GM19099 (cell line): ENCODE measurements around the gene NATD1.

Experiments used
- POLR2A ChIP-seq: IDR thresholded peaks from 3 replicates; pipeline ENCODE4 v1.6.1; 2011; ENCODE audit warnings: low read depth; ENCODE audit not compliant: insufficient read length; ENCODE audit errors: extremely low read depth

NATD1 gene

DNA sequence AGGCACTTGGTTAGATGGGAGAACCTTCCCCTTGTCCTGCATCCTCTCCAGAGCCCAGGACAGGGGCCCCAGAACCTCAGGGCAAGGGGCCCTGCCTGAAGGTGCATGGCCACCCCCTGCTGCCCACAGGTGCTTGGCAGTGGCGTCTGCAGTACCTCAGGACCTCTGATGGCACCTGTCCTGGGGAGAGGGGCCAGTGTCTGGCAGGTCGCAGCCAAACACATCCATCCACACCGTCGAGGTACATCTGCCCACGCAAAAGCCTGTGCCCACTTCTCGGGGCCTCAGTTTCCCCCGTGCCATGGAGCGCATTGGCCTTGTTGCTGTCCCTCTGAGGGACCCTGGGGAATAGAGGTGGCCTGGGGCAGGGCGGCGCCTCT is 40.6 kb upstream of the NATD1 start:
- no peak for TF ChIP-seq POLR2A

DNA sequence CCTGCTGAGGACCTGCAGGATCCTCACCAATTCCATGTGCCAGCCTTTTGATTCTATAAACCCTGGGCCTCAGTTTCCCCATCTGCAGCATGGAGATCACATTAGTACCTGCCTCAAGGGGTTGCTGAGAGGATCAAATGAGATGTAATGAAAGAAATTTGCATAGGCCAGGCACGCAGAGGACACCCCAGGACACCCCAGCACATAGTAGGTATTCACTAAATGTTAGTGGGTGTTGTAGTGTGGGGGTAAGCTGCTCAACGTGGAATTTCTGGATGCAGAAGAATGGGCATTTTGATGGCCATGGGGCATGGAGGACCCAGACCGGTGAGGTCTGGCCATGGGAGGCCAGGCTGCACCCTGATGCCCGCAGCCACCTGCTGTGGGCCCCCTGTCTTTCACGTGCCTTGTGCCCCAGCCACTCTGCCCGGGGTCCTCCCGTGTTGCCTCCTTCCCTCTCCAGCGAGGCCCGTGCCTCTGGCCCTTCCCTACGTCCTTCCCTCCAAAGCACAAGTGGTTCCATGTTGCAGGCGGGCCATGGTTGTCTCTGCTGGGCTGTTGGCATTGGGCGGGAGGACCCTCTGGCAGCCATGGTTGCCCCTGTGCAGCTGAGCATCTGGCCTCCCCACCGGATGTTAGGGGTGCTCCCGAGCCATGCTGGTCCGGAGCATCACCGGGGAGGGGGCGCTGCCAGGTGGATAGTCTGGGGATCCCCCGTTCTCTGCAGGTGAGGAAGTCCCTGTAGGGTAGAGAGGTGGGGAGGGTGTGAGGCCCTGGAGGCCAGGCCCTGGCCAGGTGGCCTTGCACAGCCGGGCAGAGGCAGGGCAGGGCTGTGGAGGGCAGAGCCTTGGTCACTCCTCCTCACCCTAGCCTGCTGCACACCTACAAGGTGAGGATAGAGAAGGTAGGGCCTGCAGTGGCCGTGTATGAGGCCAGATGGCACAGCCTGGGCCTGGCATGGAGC is 39.9 kb upstream of the NATD1 start:
- no peak for TF ChIP-seq POLR2A

DNA sequence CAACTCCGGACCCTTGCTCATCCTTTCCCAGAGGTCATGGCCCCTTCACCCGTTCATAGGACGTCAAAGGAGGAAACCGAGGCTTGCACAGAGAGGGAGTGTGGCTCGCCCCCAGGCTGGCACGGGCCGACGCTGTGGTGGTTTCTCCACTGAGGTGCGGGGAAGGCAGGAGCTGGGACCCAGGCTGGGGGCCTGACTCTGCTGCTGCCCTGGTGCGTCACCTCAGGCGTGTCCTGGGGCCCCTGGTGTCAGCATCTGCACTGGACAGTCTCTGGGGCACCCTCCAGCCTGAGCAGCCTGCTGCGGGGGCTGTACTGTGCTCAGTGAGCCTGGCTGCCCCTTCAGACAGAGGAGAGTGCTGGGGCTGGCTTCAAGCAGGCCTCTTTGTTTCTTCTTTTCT is 38.7 kb upstream of the NATD1 start:
- no peak for TF ChIP-seq POLR2A

DNA sequence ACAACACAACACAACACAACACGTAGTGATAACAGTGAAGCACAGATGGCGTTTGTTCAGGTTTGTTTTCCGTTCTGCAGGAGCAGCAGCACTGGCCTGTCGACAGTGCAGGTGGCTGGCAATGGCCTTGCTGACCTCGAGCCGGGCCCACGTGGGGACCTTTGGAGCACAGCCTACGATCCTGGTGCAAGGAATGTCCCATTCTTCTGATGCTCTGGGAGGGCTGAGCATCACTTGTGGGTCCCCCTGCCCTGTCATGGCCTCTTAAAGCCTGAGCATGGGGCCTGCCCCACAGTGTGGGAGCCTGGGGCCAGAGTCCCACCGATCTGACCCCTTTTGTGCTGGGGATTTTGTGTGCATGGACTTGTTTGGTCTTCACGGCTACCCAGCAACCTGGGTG is 38.1 kb upstream of the NATD1 start:
- TF ChIP-seq POLR2A = no peak

DNA sequence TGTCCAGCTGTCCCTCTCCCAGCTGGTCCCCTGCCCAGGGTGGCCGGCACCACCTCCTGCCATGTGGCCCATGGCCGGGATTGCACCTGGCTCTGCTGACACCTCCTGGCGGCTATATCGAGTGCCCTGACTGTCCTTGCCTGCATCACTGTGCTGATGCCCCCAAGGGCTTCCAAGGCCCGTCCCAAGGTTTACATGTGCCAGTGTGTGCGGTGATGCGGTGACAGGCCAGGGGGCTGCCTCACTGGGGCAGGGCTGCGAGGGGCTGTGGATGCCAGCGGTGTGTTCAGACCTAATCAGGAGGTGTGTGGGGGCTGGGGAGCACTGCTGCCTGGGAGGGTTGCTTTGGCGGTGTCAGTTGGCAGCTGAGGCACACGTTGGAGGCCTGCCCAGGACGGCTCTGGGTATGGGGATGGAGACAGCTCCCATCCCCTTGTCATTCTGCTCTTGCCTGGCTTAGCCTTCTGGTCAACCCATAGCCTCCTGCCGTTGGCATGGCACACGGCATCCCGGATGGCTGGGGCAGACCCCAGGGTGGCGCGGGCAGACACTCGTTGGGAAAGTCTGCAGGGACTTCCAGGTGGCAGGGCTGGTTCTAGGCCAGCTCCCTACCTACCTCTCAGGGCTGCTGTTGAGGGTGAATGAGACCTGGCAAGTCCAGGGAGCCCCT is 36.8 kb upstream of the NATD1 start:
- no peak for TF ChIP-seq POLR2A

DNA sequence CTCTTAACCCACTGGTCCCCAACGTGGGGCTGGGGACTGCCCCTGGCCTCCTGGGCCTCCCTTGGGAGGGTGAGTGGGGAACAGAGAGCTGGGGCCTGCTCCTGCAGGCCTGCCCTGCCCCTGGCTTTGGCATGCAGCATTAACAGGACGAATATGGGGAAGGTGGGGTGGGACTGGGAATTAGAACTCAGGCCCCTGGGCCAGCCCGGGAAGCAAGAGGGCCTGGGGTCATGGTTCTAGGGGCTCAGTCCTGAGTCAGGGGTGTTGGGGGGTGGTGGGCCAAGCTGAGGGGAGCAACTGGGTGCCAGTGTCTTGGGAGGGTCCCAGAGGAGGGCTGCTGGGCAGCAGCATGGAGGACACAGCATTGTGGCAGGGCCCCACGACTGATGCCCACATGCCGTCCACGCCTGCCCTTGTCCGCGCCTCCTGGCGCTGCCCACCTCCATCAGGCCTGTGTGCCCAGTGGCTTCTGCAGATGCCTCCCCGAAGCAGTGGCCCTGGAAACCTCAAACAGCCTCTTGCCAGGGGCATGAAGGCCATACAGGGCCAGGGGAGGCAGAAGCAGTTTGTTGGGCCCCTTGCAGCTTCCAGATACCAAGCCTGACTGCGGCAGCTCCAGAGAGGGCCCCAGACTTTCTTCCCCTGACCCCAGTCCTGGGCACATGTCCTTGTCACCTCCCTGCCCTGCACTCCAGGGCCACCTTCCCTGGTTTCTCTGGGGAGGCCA is 36.1 kb upstream of the NATD1 start:
- no peak for TF ChIP-seq POLR2A

DNA sequence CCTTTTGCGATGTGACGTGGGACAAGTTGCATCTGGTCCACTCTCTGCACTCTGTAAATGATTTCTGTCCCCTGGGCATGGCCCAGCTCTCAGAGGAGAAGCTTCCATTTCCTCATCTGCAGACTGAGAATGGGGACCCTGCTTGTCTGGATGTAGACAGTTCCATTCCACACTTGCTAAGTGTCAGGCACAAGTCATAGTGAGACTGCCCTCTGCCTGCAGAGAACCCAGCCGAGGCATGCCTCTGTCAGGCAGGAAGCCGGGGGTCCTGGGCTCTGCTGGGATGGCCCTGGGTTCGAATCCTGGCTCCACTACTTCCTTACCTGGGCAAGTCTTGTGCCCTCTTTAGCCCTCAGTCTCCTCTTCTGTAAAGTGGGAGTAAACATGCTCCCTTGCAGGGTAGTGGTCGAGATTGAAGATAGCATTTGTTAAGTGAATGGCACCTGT is 35.4 kb upstream of the NATD1 start:
- no peak for TF ChIP-seq POLR2A

DNA sequence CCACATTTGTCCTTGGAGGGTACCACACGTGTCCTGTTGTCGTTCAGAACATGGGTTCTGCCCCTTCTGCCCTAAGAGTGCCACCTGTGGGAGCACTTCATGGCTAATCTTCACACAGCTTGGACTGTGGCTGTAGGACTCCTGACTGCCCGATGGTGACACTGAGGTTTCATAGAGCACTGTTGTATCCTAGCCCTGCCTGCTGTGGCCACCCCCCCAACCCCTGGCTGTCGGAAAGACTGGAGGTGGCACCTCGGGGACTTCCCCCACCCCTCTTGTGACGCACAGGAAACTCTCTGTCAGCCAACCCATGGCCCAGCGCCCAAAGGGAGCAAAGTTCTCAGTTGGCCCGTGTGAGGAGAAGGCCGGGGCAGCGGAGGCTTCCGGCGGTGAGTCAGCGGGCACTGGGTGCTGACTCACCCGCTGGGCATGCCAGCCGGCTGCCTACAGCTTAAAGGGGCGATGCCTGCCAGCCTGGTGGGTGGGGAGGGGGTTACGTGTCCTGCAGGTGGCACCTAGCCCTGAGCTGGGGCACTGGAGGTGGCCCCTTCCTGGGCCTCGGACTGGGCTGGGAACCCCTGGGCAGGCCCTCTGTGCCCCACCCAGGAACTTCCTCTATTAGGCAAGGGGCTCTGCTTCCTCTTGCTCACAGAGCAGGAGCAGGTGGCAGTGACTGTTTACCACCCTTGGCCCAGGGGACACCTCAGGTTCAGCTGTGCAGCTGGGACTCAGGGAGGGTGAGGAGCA is 34.7 kb upstream of the NATD1 start:
- TF ChIP-seq POLR2A = peak; percentile 55

DNA sequence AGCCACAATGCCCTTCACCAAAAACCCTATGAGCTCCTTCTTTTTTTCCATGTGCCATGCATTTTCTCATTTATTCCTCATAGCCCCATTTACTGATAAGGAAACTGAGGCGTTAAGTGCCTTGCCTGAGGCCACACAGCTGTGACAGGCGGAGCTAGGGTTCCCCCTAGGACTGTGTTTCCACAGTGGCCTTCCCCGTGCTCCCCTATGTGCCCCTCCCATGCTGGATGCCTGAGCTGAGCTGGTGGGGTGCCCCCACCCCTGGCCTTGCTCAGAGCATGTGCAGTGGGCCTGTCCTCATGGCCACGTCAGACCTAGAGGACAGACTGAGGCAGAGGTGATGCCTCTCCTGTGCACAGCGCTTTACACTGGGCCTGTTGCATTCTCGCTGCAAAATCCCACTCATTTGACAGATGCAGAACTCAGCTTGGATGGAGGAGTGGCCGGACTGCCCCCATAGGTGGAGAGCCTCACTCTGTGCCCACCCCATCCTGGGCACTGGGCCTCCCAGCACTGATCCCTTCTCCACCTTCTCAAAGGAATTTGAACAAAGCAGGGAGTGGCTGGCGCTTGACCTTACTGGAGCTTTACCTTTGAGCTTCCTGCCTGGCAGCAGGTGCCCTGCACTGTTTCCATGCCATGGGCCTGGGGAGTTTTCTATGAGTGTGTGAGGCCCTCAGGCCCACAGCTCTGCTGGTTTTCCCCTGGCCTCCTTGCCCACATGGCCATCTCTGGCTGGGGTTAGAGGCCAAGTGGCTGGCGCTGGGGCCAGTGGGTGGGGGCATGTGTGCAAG is 33.9 kb upstream of the NATD1 start:
- no peak for TF ChIP-seq POLR2A

DNA sequence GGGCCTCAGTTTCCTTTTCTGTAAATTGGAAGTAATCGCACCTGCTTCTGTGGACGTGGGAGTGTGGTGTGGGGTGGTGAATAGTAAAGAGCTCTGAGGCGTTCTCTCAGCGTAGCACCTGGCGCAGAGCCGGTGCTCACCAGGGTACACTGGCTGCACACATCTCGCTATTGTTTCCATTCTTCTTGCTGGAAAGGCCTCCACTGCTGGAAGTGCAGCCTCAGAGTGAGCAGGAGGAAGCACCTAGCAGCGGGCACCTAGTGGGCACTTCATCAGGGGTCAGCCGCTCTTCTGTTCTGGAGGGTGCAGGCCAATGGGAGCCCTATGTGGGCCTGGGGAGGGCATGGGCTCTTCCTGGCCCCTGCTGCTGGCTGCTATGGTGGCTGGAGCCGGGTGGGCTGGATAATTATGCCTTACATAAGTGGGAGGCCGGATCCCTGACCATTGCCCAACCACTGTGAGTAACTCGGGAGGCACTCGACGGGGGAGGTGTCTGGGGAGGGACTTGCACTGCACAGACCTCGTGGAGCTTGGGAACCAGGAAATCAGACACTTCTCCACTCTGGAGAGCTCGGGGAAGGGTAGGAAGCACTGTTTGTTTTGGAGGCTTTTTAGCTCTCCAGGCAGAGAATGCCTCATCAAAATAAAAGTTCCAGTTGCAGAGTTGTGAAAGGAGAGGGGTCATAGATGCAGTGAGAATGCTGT is 33.0 kb upstream of the NATD1 start:
- no peak for TF ChIP-seq POLR2A

DNA sequence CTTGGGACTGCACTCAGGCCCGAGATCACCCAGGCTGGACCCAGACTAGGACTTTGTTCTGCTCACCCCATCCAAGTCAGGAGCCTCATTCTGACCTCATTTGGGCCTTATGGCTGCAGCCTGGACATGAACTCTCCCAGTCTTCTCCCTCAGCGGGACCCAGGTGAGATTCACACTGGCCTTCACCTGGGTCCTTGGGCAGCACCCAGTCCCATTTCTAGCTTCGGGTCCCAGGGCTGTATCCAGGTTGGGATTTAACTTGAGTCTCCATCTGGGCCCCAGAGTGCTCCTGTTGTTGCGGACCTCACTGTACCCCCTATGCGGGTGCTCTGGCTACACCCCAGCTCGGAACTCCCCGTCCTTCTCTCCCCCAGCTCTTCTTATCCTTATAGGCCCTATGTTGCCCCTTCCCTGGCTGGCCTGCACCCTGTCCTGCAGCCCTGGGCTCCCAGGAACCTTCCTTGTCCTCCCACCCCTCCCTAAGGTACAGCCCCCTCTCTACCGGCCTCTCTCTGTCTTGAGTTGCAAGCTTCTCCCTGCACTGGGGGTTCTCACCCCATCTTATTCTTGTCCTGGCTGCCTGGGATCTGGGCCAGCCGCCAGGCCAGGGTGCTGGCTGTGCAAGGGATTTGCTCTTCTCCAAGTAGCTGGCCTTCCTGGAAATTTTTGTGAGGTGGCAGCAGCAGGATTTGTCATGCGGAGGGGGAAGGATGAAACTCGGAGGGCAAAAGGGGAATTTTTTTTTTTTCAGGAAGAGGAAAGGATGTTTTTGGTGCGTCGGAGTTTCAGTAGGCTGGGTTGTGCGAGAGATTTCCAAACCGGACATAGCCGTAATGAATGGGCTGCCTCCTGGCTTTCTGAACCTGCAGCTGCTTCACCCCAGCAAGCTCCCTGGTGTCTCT is 32.2 kb upstream of the NATD1 start:
- TF ChIP-seq POLR2A = no peak
